GM10266 (cell line): ENCODE measurements around the gene CDH4.

Experiments used
- DNase-seq: peaks from one replicate; pipeline ENCODE4 v3.0.0; 2012; ENCODE audit errors: extremely low spot score
- TF ChIP-seq, protein P1 (sequence below): IDR thresholded peaks from 2 replicates; pipeline ENCODE4 v1.5.1; 2012; ENCODE audit warnings: mild to moderate bottlenecking, low read depth; ENCODE audit not compliant: control insufficient read depth, insufficient read depth; ENCODE audit errors: missing control alignments

Gene CDH4

DNA sequence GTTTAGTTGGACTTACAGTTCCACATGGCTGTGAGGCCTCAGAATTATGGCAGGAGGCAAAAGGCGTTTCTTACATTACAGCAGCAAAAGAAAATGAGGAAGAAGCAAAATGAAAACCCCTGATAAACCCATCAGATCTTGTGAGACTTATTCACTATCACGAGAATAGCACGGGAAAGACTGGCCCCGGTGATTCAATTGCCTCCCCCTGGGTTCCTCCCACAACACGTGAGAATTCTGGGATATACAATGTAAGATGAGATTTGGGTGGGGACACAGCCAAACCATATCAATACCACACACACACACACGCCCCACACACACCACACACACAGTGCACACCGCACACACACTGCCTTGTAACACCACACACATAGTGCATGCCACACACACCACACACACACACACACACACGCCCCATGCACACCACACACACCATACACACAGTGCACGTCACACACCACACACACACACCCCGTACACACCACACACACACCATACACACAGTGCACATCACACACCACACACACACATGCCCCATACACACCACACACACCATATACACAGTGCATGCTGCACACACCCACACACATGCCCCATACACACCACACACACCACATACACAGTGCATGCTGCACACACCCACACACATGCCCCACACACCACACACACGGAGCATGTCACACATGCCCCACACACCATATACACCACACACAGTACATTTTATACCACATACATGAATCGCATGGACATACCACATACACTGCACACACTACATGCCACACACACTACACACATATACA is 503.1 kb downstream of the CDH4 start:
- TF ChIP-seq, protein P1, sequence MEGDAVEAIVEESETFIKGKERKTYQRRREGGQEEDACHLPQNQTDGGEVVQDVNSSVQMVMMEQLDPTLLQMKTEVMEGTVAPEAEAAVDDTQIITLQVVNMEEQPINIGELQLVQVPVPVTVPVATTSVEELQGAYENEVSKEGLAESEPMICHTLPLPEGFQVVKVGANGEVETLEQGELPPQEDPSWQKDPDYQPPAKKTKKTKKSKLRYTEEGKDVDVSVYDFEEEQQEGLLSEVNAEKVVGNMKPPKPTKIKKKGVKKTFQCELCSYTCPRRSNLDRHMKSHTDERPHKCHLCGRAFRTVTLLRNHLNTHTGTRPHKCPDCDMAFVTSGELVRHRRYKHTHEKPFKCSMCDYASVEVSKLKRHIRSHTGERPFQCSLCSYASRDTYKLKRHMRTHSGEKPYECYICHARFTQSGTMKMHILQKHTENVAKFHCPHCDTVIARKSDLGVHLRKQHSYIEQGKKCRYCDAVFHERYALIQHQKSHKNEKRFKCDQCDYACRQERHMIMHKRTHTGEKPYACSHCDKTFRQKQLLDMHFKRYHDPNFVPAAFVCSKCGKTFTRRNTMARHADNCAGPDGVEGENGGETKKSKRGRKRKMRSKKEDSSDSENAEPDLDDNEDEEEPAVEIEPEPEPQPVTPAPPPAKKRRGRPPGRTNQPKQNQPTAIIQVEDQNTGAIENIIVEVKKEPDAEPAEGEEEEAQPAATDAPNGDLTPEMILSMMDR: no peak
- DNase-seq: no peak

DNA sequence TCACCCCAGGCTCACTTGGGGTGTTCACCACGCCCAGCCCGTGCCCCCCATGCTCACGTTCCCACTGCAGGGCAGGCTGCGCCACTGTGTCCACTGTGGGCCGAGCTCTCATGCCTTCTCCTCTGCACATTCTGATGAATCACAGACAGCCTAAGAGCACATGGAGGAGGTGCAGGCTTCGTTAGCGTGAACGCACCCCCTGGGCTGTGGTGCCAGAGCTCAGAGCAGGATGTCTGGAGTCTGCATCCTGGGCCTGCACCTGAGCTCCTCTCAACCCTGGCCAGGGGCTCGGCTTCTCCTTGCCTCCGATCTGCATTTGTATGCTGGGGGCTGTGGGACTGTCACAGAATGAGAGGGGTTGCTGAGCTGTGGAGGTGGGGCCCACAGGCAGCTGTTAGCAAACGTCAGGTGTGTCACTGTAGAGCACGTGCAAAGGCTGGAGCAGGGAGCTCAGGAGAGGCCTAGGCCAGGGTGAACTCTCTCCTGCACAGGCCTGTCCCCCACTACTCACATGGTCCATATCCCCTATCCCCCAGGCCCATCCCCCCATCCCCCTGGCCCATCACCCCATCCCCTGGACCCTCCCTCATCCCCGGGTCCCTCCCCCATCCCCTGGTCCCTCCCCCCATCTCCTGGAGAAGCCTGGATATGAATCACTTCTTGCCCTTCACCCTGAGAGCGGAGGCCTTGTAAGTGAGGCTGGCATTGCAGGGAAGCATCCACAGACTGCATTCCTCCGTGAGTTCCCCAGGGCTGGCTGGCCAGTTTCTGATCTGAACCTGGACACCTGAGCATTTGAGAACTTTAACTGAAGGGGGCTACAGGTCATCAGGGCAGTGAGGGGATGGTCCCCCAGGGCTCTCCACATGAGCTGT is 504.1 kb downstream of the CDH4 start:
- TF ChIP-seq, protein P1: no peak
- DNase-seq: no peak

DNA sequence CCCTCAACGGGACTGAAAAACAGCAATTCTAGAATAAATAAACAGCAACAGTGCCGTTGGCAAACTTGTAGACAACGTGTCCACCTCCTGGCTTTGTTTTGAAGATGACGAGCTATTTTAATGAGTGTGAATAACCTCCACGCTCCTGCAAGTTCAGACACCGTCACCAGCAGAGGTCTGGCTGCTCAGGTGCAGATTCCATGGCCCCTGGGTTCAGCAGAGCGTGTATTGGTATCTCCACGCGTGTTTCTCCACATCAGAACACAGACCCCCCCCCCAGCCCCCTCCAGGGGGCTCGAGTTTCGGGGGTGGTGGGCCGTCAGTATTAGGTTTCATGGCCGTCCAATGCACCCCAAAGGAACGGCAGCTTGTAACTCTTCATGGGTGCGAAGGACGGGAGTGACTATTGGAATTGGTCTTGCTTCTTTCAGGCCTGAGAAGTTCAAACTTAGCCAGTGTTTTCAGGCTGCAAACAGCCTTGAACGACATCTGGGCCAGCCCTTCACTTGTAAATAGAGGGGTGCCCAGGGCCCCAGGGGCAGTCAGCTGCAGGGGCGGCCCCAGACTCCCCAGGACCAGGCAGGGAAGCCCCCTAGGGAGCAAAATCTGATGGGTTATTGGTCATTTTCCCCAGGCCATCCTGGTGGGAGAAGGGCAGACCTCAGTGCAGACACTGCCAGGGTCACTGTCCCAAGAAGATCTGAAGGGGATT is 505.1 kb downstream of the CDH4 start:
- TF ChIP-seq, protein P1: no peak
- no peak for DNase-seq

DNA sequence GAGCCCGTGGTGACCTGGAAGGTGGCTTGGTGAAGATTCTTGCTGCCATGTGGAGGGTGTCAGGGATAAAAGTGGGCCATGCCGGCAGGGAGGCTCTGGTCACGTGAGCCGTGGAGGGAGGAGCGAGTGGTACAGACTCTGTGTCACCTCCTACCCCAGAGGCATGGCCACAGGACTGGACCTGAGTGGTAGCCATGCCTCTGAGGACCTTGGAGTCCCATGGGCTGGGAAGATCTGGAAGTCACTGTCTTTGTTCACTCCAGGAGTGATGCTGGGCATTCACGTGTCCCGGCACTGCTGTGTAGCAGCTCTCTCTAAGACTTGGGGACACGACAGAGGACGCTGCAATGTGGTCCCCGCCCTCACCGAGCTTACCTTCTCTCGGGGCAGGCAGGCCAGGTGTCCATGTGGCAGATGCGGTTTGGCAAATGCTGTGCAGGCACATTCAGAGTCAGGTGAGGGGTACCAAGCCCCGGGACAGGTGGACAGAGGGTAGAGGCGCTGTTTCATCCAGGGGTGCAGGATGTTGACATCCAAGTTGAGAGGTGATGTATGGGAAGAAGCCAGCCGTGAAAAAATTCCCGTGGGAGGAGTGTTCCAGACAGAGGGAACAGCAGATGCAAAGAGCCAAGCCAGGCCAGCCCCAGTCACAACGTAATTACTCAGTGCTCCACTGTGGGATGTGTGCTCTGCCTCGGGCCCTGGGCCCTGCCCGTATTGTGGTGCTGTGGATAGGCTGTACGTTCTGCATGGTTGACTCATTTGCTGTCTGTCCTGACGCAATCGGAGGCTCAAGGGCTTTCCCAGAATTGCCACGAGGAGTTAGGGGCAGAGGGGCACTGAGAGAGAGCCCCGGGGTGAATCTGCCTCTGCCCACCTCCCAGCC is 505.9 kb downstream of the CDH4 start:
- TF ChIP-seq, protein P1: no peak
- no peak for DNase-seq

DNA sequence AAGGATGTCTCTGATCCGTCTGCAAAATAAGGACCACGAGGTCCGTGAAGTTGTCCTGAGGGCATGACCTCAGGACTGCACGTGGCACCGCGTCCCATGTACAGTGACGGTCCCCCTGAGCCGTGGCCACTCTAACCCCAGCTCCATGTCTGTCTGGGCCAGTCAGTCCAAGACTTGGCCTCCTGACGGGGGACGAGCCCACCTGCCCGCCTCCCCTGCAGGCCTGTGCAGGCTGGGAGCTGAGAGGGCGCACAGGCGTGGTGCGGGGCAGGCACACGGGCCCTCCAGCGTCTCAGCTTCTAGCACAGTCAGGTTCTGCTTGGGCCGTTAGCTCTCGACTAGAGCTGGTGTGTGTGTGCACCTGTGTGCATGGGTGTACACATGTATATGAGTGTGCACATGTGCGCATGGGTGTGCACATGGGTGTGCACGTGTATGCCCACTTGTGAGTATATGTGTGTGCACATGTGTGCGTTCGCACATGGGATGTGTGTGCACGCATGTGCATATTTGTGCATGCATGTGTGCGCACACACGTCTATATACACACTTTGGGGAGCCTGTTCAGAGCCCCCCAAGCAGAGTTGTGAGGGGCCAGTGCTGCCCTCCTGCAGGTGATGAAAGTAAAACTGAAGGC is 506.6 kb downstream of the CDH4 start:
- TF ChIP-seq, protein P1: no peak
- DNase-seq: no peak

DNA sequence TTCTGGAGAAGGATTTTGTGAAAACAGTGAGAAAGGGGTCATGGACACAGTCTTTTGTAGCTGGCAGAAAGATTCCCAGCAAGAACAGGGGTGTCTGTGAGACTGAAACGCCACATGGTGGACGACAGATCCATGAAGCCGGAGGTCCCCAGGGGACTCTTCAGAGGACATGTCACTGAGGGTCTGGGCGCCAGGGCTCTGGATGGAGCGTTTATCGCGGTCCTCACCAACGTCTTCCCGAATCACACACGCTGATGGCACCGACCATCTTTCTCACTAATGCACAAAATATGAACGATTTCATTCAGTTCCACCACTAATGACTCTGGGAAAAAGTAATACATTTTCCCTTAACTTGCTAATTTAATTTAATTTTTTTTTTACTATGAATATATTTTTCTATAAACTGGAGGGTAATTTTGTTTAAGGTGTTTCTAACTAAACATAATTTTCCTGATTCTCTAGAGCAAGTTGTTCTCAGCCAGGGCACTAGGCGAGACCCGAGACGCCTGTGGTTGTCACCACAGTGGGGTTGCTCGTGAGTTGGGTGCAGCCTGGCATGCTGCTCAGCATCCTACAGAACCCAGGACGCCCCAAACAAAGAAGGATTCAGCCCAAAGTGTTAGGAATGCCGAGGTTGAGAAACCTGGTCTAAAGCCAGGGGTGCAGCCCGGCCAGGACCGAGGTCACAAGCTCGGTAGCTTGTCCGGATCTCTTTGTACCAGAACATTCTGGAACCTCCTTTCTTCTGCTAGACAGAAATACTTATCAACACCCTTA is 507.4 kb downstream of the CDH4 start:
- TF ChIP-seq, protein P1: no peak
- no peak for DNase-seq
